H7 (cell line): ENCODE measurements around the gene HMGN4. TPM values are rescaled to one million over a fixed set of nuclear protein-coding genes. Genes with fewer than 3 reads are reported as not detected.

Experiments used
- DNase-seq: peaks from one replicate; pipeline ENCODE4 v3.0.0; 2012
- H3K27me3 ChIP-seq: 2 replicates; pipeline ENCODE4 v1.6.0; 2011; ENCODE audit warnings: mild to moderate bottlenecking, low read length; ENCODE audit not compliant: control insufficient read depth, insufficient read depth
- H3K36me3 ChIP-seq: replicated peaks from 2 replicates; pipeline ENCODE4 v1.5.1; 2011; ENCODE audit warnings: low read length; ENCODE audit not compliant: control insufficient read depth, insufficient read depth
- H3K4me3 ChIP-seq: 2 replicates; pipeline ENCODE4 v1.5.1; 2011; ENCODE audit warnings: low read depth, mild to moderate bottlenecking, control low read depth, low read length, moderate library complexity; ENCODE audit not compliant: insufficient read depth
- total RNA-seq: library from RNA; depleted of rRNA; stranded (reverse); fragments of >200 nt; shearing (Covaris generic); gene quantifications from 2 replicates; pipeline ENCODE4 v1.2.3, GENCODE V29; 2014

The HMGN4 gene
- total RNA-seq, 1 experiment from 2014 or later = 88.9 TPM

DNA sequence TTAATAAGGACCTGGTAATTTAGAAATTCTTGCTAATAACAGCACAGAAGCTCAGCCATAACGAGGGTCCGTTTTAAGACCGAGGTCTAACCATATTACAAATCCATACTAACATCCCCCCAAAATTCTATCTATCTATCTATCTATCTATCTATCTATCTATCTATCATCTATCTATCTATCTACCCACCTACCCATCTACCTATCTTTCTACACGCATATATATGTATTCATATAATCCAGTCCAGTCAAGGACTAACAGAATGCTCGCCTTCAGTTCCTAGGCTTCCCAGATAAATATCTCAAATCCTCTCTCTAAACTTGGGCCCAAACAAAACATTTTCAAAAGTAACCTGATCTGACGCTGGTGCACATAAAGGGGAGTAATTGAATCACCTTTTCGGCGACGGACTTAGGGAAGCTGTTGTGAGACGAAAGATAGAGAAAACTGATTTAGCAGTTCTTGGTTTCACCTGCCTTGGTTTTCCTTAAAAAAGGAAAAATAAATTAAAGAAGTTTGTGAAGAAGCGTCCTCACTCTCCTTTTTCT lies 14.5 kb downstream of the HMGN4 start:
- Histone ChIP-seq H3K27me3 (no peaks in the 10 kb centered on the region), H3K36me3 (no peaks in the 10 kb centered on the region), H3K4me3 (peak overlapping the region; percentile 72)
- no peak for DNase-seq

DNA sequence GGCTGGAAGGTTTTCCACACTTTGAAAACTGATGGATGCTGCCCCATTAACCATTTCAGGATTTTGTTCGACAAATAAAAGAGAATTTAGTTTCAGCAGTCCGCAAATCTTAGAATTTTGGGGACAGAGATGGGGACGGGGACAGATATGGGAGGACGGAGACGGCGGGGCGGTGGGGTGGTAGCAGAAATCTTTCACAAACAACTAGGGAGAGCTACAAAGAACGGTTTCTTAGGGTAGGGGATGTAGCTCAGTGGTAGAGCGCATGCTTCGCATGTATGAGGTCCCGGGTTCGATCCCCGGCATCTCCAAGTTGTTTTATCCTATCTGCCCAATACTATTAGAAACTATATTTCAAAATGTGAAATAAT lies 15.1 kb downstream of the HMGN4 start:
- DNase-seq = peak; percentile 62

DNA sequence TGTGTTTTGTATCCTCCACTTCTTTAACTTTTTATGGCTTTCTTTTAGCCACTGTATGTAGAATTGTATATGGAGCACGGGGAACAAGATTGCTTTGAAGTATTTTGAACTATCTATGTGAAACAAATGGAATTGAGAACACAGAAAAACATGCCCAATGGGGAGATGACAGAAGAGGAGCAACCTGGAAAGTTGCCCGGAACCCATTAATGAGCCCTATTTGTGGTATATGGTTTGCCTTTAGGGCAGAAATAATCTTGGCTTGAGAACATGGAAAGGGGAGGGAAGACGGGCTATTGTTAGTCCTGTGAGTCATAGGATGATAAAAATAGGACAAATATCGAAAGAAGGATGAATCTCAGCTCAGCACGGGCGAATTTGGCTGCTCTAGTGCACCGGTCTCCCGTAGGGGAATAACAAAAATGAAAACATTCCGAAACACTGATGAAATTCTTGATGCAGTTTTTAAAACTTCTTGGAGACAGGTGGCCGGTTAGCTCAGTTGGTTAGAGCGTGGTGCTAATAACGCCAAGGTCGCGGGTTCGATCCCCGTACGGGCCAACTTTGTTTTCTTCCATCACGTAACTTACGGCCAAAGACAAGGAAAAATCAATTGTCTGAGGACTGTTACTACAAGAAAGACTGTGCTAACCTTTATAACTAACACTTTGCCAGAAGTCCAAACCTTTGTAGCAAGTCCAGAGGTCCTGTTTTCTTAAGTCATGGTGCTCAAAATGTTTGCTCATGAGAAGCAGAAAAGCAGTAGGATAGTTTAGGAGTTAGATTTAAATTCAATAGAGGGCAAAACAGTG lies 15.7 kb downstream of the HMGN4 start:
- no peaks in the 10 kb centered on the region for H3K36me3 ChIP-seq
- H3K4me3 ChIP-seq = peak overlapping the region; percentile 72
- no peaks in the 10 kb centered on the region for H3K27me3 ChIP-seq
- no peak for DNase-seq

More for the DNA sequence above, 15.1 kb downstream of the HMGN4 start:
- Histone ChIP-seq H3K27me3 (no peaks in the 10 kb centered on the region), H3K36me3 (no peaks in the 10 kb centered on the region), H3K4me3 (peak overlapping the region; percentile 72)

DNA sequence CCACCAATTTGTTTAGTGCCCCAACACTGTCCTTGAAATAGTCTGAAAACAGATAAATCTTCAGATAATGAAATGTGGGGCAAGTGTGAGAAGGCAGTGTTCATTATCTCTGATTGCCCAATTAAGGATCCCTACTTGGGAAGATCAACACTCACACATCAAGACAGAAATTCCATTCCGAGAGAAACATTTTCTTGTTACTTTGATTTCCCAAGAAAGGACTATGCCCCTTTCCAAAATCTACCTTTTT lies 16.2 kb downstream of the HMGN4 start:
- H3K36me3 ChIP-seq = no peaks in the 10 kb centered on the region
- H3K4me3 ChIP-seq = peak overlapping the region; percentile 72
- no peaks in the 10 kb centered on the region for H3K27me3 ChIP-seq
- DNase-seq = no peak

DNA sequence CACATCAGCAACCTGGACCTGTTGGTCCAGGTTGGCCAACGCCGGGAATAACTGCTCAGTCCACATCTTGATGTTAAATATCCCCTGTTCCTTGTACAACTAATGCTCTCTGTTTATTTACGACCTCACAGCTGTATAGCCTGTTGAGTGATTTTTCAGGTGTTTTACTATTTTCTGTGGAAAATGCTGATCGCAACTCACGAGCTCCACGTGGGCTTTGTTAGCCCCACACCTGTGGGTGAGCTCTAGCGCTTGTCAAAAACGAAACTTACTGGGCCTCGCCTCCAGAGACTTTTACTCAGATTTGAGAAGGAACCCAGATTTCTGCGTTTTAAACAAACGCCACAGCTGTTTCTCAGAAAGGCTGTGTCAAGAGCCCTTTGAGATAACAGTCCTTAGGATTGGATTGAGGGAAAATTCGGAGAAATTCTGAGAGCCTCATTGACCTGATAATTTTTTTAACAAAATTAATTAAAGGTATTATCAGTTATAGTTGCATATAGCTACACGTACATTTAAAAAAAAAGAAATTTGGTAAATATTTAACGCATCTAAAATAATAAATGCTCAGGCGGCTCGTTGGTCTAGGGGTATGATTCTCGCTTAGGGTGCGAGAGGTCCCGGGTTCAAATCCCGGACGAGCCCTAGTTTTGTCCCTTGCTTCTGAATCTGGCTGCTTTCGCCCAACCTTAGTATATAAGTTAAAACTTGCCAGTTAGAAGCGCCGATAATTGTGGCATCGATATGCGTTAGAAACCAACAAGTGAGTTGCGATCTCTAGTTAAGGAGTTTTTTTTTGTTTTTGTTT lies 16.7 kb downstream of the HMGN4 start:
- Histone ChIP-seq H3K36me3 (no peaks in the 10 kb centered on the region), H3K4me3 (peak overlapping the region; percentile 72), H3K27me3 (no peaks in the 10 kb centered on the region)
- no peak for DNase-seq

DNA sequence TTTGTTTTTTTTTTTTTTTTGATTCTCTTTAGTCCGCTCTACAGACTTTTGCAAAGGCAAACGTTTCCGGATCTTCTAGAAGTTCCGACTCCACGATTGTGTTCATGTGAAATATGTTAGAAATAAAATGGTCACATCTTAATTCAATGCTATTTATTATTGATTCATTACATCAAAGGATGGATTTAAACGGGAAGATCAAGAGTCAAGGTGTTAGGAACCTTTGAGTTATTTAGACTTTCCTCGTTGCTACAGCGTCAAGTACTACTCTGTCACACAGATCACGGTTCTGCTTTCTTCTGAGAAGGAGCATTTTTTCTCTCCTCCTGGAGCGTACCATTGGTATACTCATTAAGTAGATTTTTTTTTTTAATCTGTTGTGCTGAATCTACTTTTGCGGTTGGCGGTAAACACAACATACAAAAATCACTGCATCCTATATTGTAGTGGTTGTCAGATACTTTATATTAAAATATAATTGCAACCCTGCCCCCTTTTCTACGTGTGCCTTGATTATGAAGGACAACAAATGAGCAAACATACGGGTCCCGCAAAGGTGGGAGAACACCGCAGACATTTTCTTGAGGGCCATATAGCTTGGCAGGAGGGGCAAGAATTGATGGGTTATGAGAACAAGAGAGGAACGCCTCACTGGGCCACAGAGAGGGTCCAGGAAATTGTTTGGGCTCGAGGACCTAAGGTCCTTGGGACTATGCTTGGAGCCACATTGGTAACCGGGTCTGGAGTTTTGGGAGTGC lies 17.5 kb downstream of the HMGN4 start:
- H3K36me3 ChIP-seq = no peaks in the 10 kb centered on the region
- peak overlapping the region; percentile 72 for H3K4me3 ChIP-seq
- no peaks in the 10 kb centered on the region for H3K27me3 ChIP-seq
- DNase-seq = peak; percentile 41

DNA sequence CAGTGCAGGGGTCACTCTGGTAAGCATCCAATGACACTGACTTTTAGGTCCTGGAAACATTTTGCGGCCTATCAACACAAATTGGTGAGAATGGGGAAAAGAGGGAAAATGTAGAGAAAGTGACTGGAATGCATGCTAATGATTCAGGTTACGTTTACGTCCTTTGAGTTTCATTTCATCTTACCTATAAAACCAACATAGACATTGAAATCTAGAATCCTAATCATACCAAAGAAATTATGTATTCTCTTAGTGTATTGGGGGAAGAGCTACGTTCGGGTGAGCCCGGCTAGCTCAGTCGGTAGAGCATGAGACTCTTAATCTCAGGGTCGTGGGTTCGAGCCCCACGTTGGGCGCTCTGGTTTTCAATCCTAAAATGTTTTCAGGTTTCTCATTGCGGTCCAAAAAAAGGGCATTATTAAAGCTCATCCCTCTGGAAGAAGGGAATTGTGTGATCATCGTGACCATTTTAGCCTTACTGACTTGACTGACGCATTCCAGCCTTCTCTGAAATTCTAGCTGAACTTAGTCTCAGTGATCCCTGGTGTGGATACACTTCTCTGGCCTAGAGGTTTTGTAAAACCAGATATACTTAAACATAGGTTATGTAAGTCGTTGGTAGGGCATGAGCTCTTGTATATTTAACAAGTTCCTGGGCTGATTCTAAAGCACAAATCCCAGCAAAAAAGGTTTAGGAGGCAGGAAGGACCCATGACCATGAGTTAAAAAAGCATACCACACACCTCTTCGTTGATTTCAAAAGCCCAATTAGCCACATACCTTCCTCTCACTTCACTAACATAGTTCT lies 18.3 kb downstream of the HMGN4 start:
- H3K36me3 ChIP-seq = no peaks in the 10 kb centered on the region
- peak overlapping the region; percentile 72 for H3K4me3 ChIP-seq
- DNase-seq = peak; percentile 74
- H3K27me3 ChIP-seq = no peaks in the 10 kb centered on the region

DNA sequence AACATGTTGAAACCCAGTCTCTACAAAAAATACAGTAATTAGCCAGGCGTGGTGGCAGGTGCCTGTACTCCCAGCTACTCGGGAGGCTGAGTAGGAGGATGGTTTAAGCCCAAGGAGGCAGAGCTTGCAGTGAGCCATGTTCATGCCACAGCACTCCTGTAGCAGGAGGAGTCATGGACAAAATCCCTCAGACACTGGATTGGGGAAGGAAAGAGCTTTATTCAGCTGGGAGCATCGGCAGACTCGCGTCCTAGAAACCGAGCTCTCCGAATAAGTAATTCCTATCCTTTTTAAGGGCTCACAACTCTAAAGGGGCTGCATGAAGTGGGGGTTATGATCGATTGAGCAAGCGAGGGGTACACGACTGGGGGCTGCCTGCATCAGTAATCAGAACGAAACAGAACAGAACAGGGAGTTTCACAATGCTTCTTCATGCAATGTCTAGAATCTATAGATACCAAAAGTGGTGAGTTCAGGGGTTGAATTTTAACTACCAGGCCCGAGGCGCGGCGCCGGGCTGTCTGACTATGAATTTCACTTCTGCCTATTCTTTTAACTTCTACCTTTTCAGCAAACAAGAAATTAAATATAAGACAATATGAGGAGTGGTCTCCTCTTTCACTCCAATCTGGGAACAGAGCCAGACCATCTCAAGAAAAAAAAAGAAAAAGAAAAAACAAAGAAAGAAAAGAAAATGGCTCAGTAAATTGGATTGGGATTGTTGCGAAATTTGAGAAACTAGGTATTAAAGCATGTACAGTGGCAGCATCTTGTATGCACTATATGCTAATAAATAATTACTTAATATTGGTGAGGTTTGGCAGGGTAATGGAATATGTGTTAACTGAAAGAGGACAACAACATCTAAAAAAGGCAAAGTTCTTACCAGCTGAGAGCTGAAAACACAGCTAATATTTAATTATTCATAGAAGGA lies 23.6 kb downstream of the HMGN4 start:
- no peak for DNase-seq
- Histone ChIP-seq H3K36me3 (no peaks in the 10 kb centered on the region), H3K27me3 (no peaks in the 10 kb centered on the region), H3K4me3 (no peak overlapping the region)

DNA sequence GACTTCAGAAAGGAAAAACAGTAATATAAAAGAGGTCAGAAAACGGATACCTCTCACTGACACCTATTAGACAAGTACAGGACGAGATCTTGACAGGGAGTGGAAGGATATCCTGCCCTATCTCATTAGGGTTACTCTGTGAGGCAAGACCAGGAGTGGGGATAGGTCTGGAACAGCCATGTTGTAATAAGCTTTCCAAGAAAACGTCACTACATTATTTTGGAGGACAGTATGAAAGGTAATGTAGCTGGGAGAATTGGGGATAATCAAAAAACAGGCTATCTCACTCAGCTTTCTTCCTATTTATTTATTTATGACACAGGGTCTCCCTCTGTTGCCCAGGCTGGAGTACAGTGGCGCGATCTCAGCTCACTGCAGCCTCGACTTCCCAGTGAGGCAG lies 25.3 kb downstream of the HMGN4 start:
- DNase-seq = no peak

DNA sequence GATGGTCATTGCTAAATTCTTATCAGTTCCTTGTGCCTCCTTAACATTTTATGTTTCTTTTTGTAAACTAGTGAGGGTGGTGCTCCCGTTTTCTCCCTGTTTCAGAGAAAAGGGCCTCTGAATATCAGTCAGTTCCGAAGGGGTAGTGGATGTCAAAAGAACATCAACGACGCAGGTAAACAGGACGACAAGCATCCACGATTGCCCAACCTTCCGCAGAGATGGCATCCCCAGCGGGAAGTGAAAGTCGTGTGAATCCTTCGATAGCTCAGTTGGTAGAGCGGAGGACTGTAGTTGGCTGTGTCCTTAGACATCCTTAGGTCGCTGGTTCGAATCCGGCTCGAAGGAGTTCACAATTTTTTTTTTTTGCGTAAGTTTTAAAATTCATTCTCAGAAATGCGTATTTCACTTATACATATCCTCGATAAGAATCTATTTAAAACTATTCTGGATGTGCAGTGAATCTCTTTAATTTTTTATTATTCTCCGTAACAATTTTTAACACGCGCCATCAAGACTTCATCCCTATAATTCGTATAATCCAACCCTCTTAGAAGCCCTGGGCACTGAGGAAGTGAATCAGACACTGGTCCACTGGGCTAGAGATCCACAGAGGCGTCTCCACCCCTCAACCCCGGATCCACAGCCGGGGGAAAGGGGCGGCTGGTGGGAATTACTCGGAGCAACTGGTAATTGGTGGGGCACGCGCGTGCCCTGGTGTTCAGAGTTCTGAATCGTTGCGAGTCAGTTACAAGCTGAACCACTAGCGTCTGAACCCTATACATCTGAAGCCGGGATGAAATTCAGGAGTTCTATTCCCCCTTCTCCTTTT lies 30.7 kb downstream of the HMGN4 start:
- Histone ChIP-seq H3K4me3 (peak overlapping the region; percentile 52), H3K36me3 (no peaks in the 10 kb centered on the region), H3K27me3 (no peaks in the 10 kb centered on the region)
- peak; percentile 80 for DNase-seq

More for the DNA sequence above, 25.3 kb downstream of the HMGN4 start:
- Histone ChIP-seq H3K27me3 (no peaks in the 10 kb centered on the region), H3K4me3 (no peak overlapping the region), H3K36me3 (no peaks in the 10 kb centered on the region)

DNA sequence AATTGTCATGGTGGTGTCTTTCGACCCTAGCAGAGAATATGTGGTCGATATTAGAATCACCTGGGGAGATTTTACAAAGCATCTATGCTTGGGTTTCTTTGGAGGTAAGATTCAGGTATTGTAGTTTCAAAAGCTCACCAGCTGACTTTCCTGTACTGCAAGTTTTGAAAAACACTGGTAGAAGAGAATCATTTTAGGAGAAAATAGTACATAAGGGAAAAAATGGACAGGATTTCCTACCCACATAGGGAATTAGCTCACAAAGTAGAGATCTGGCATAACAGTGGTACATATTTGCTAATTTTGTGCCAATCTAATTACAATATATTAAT lies 31.2 kb downstream of the HMGN4 start:
- Histone ChIP-seq H3K36me3 (no peaks in the 10 kb centered on the region), H3K27me3 (no peaks in the 10 kb centered on the region), H3K4me3 (peak overlapping the region; percentile 52)
- DNase-seq = no peak

DNA sequence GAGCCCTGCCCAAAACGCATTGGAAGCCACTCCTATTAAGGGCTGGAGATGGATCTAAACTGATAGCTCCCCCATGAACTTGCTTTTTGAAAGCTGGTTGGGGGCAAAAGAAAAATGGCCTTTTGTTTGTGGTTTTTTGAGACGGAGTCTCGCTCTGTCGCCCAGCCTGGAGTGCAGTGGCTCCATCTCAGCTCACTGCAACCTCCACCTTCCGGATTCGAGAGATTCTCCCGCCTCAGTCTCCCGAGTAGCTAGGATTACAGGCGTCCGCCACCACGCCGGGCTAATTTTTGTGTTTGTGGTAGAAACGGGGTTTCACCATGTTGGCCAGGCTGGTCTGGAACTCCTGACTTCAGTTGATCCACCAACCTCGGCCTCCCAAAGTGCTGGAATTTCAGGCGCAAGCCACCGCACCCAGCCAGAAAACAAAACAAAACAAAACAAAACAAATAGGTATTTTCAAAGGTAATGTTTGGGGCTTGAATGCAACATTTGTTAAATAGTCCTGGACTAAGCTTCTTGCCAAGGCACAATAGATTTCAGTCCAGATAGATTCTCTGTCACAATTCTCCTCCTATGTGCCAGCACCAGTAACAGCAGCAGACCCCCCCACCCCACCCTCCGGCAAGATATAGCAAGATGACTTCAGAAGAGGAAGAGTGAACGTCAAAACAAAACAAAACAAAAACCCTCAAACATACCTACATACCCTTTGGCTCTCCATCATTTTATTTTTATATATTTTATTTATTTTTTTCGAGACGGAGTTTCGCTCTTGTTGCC lies 32.1 kb downstream of the HMGN4 start:
- no peaks in the 10 kb centered on the region for H3K27me3 ChIP-seq
- H3K4me3 ChIP-seq = no peak overlapping the region
- no peaks in the 10 kb centered on the region for H3K36me3 ChIP-seq
- no peak for DNase-seq
